HEK293T (cell line): ENCODE measurements around the gene B3GNT2.

Experiments
- ARNT ChIP-seq: fragments of 450-650 bp; IDR thresholded peaks from 2 replicates; pipeline ENCODE4 v1.6.1; 2017; ENCODE audit warnings: mild to moderate bottlenecking
- BHLHE40 ChIP-seq: fragments of 450-650 bp; IDR thresholded peaks from 2 replicates; pipeline ENCODE4 v1.6.1; 2016; ENCODE audit warnings: mild to moderate bottlenecking, moderate library complexity, borderline replicate concordance
- CTBP1 ChIP-seq: fragments of 450-650 bp; IDR thresholded peaks from 2 replicates; pipeline ENCODE4 v1.6.1; 2016; ENCODE audit warnings: borderline replicate concordance
- ELF4 ChIP-seq: fragments of 450-650 bp; IDR thresholded peaks from 2 replicates; pipeline ENCODE4 v1.6.1; 2017; ENCODE audit warnings: antibody characterized with exemption
- FOXA1 ChIP-seq: fragments of 450-650 bp; IDR thresholded peaks from 2 replicates; pipeline ENCODE4 v1.6.1; 2016; ENCODE audit warnings: mild to moderate bottlenecking
- FOXK2 ChIP-seq: fragments of 450-650 bp; IDR thresholded peaks from 2 replicates; pipeline ENCODE4 v1.6.1; 2016; ENCODE audit warnings: mild to moderate bottlenecking
- FOXM1 ChIP-seq: fragments of 450-650 bp; IDR thresholded peaks from 2 replicates; pipeline ENCODE4 v1.6.1; 2017; ENCODE audit warnings: mild to moderate bottlenecking, borderline replicate concordance
- HDGF ChIP-seq: fragments of 450-650 bp; IDR thresholded peaks from 2 replicates; pipeline ENCODE4 v1.6.1; 2017; ENCODE audit warnings: antibody characterized with exemption, borderline replicate concordance
- LEF1 ChIP-seq: fragments of 450-650 bp; IDR thresholded peaks from 2 replicates; pipeline ENCODE4 v1.6.1; 2017; ENCODE audit warnings: mild to moderate bottlenecking, borderline replicate concordance
- SP1 ChIP-seq: fragments of 450-650 bp; IDR thresholded peaks from 2 replicates; pipeline ENCODE4 v1.6.1; 2017
- SUZ12 ChIP-seq: fragments of 450-650 bp; IDR thresholded peaks from 2 replicates; pipeline ENCODE4 v1.6.1; 2016; ENCODE audit warnings: mild to moderate bottlenecking
- TARDBP ChIP-seq: fragments of 450-650 bp; IDR thresholded peaks from 2 replicates; pipeline ENCODE4 v1.6.1; 2016
- ZNF384 ChIP-seq: fragments of 450-650 bp; IDR thresholded peaks from 2 replicates; pipeline ENCODE4 v1.6.1; 2016
- TF ChIP-seq, protein P1 (sequence below): fragments of 450-650 bp; IDR thresholded peaks from 2 replicates; pipeline ENCODE4 v1.6.1; 2016

DNA sequence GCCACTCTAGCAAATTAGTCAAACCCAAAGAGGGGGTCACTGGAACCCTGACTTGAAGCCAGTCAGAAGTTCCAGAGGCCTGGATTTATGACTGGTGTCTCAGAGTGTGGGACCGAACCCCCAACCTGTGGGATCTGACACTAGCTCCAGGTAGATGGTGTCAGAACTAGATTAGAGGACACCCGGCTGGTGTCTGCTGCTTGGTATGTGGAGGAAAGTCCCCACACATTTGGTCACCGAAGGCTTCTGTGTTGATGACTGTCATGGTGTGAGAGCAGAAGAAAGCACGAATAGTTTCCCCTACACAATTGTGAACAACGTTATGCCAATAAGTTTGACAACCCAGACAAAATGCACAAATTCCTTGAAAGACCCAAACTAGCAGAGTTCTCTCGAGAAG is 48.1 kb downstream of the B3GNT2 start:
- no peak for TF ChIP-seq TARDBP
- TF ChIP-seq FOXM1, result no peak
- TF ChIP-seq SP1, result no peak
- TF ChIP-seq LEF1, result no peak
- no peak for TF ChIP-seq CTBP1
- no peak for TF ChIP-seq SUZ12
- no peak for TF ChIP-seq HDGF
- TF ChIP-seq, protein P1, sequence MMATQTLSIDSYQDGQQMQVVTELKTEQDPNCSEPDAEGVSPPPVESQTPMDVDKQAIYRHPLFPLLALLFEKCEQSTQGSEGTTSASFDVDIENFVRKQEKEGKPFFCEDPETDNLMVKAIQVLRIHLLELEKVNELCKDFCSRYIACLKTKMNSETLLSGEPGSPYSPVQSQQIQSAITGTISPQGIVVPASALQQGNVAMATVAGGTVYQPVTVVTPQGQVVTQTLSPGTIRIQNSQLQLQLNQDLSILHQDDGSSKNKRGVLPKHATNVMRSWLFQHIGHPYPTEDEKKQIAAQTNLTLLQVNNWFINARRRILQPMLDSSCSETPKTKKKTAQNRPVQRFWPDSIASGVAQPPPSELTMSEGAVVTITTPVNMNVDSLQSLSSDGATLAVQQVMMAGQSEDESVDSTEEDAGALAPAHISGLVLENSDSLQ, result no peak
- no peak for TF ChIP-seq FOXK2
- TF ChIP-seq ARNT, result no peak
- no peak for TF ChIP-seq BHLHE40
- TF ChIP-seq FOXA1, result no peak
- TF ChIP-seq ZNF384, result no peak
- TF ChIP-seq ELF4, result no peak
